HG03025 (cell line): Measurements from ENCODE around the gene TRIM73.
"Not testable (repeated sequence)": the region's sequence is repeated elsewhere in the genome, so short reads cannot be mapped to it uniquely, and the experiment has no call there.

Source experiments
- ATAC-seq: cut with Tn5 transposase; IDR thresholded peaks from one replicate; pipeline ENCODE4 v1.9.1; 2021; ENCODE audit warnings: mild to moderate bottlenecking, moderate library complexity; ENCODE audit not compliant: unreplicated experiment, low FRiP score

TRIM73 gene

GRCh38 chr7:75395329-75395728 is at the start of gene TRIM73:
Gene TRIM73, plus strand, starts transcription at chr7:75395629. Its CDS starts 3,305 bp downstream, at chr7:75398934.
- not testable (repeated sequence) for ATAC-seq

- peak; percentile 50 for ATAC-seq
These were observed 36.5 kb upstream of the TRIM73 start for GRCh38 chr7:75358671-75359541.

GRCh38 chr7:75359542-75359848 is 35.9 kb upstream of the TRIM73 start:
- peak; percentile 42 for ATAC-seq

- ATAC-seq, result not testable (repeated sequence)
These were observed 31.4 kb upstream of the TRIM73 start for GRCh38 chr7:75364079-75364478.

GRCh38 chr7:75366643-75367042 is 28.8 kb upstream of the TRIM73 start:
- ATAC-seq, result not testable (repeated sequence)

- ATAC-seq, result not testable (repeated sequence)
These were observed 28.1 kb upstream of the TRIM73 start for GRCh38 chr7:75367313-75367712.

- ATAC-seq, result not testable (repeated sequence)
These were observed 21.3 kb upstream of the TRIM73 start for GRCh38 chr7:75374144-75374518.

- not testable (repeated sequence) for ATAC-seq
These were observed 20.7 kb upstream of the TRIM73 start for GRCh38 chr7:75374519-75375317.

GRCh38 chr7:75393194-75393593 is 2.2 kb upstream of the TRIM73 start:
- not testable (repeated sequence) for ATAC-seq

GRCh38 chr7:75397865-75398264 is 2.4 kb downstream of the TRIM73 start:
- not testable (repeated sequence) for ATAC-seq

GRCh38 chr7:75398771-75399700 is 3.6 kb downstream of the TRIM73 start:
- peak; percentile 63 for ATAC-seq

- ATAC-seq, result not testable (repeated sequence)
These were observed 5.1 kb downstream of the TRIM73 start for GRCh38 chr7:75400575-75400974.

GRCh38 chr7:75403455-75404443 is 8.3 kb downstream of the TRIM73 start:
- ATAC-seq, result not testable (repeated sequence)

GRCh38 chr7:75404663-75405062 is 9.2 kb downstream of the TRIM73 start:
- not testable (repeated sequence) for ATAC-seq

- peak; percentile 88 for ATAC-seq
These were observed 14.7 kb downstream of the TRIM73 start for GRCh38 chr7:75409880-75410822.

GRCh38 chr7:75410823-75411173 is 15.4 kb downstream of the TRIM73 start:
- not testable (repeated sequence) for ATAC-seq

GRCh38 chr7:75414204-75414603 is 18.8 kb downstream of the TRIM73 start:
- ATAC-seq, result not testable (repeated sequence)
